ES-I3 (cell line): Measurements from ENCODE around the gene SLC41A3.

Experiments
- H3K36me3 ChIP-seq: 2 replicates; pipeline ENCODE4 v1.6.1; 2013; ENCODE audit warnings: mild to moderate bottlenecking, low read length, control low read depth, moderate library complexity; ENCODE audit not compliant: insufficient read depth
- H3K4me1 ChIP-seq: 2 replicates; pipeline ENCODE4 v1.6.1; 2013; ENCODE audit warnings: mild to moderate bottlenecking, control low read depth, low read length; ENCODE audit not compliant: insufficient read depth
- H3K9ac ChIP-seq: 2 replicates; pipeline ENCODE4 v1.6.1; 2013; ENCODE audit warnings: low read depth, mild to moderate bottlenecking, low read length, moderate library complexity
- H3K9me3 ChIP-seq: 2 replicates; pipeline ENCODE4 v1.6.1; 2013; ENCODE audit warnings: mild to moderate bottlenecking, low read length, moderate library complexity; ENCODE audit not compliant: control insufficient read depth, insufficient read depth

SLC41A3 gene

GRCh38 chr3:126083913-126084767 lies at the start of gene SLC41A3:
SLC41A3 (minus strand) TSS chr3:126084124; CDS start chr3:126068219, 15,905 bp downstream.
- Histone ChIP-seq H3K36me3 (no peaks in the 10 kb centered on the region), H3K9me3 (peaks cover 12% of the 10 kb centered on the region), H3K4me1 (no peaks in the 10 kb centered on the region), H3K9ac (peak within 1 kb of the TSS; percentile 95)

GRCh38 chr3:126133606-126134005 lies 49.7 kb upstream of the SLC41A3 start:
- Histone ChIP-seq H3K4me1 (peaks cover 7% of the 10 kb centered on the region; the same call in 1 of the 2 replicates), H3K9me3 (no peaks in the 10 kb centered on the region), H3K9ac (no peak overlapping the region), H3K36me3 (no peaks in the 10 kb centered on the region)

GRCh38 chr3:126132751-126133511 lies 49.0 kb upstream of the SLC41A3 start:
- H3K36me3 ChIP-seq = no peaks in the 10 kb centered on the region
- H3K4me1 ChIP-seq = peaks cover 7% of the 10 kb centered on the region; the same call in 1 of the 2 replicates
- no peaks in the 10 kb centered on the region for H3K9me3 ChIP-seq
- no peak overlapping the region for H3K9ac ChIP-seq

GRCh38 chr3:126131881-126132750 lies 48.2 kb upstream of the SLC41A3 start:
- Histone ChIP-seq H3K9ac (no peak overlapping the region), H3K36me3 (no peaks in the 10 kb centered on the region), H3K9me3 (no peaks in the 10 kb centered on the region), H3K4me1 (peaks cover 7% of the 10 kb centered on the region; the same call in 1 of the 2 replicates)

GRCh38 chr3:126130981-126131745 lies 47.2 kb upstream of the SLC41A3 start:
- no peaks in the 10 kb centered on the region for H3K9me3 ChIP-seq
- H3K9ac ChIP-seq = no peak overlapping the region
- H3K4me1 ChIP-seq = peaks cover 7% of the 10 kb centered on the region; the same call in 1 of the 2 replicates
- H3K36me3 ChIP-seq = no peaks in the 10 kb centered on the region

GRCh38 chr3:126130081-126130855 lies 46.3 kb upstream of the SLC41A3 start:
- Histone ChIP-seq H3K36me3 (no peaks in the 10 kb centered on the region), H3K9ac (no peak overlapping the region), H3K9me3 (no peaks in the 10 kb centered on the region), H3K4me1 (peaks cover 7% of the 10 kb centered on the region; the same call in 1 of the 2 replicates)

- H3K9me3 ChIP-seq = no peaks in the 10 kb centered on the region
- H3K9ac ChIP-seq = no peak overlapping the region
- H3K36me3 ChIP-seq = no peaks in the 10 kb centered on the region
- peaks cover 7% of the 10 kb centered on the region; the same call in 1 of the 2 replicates for H3K4me1 ChIP-seq
Measured at GRCh38 chr3:126129398-126129891, 45.5 kb upstream of the SLC41A3 start.

GRCh38 chr3:126128504-126129397 lies 44.8 kb upstream of the SLC41A3 start:
- peaks cover 4% of the 10 kb centered on the region; the same call in 1 of the 2 replicates for H3K4me1 ChIP-seq
- no peak overlapping the region for H3K9ac ChIP-seq
- H3K9me3 ChIP-seq = no peaks in the 10 kb centered on the region
- no peaks in the 10 kb centered on the region for H3K36me3 ChIP-seq

GRCh38 chr3:126127904-126128303 lies 44.0 kb upstream of the SLC41A3 start:
- Histone ChIP-seq H3K36me3 (no peaks in the 10 kb centered on the region), H3K9me3 (no peaks in the 10 kb centered on the region), H3K9ac (no peak overlapping the region), H3K4me1 (no peaks in the 10 kb centered on the region)

GRCh38 chr3:126127452-126127851 lies 43.5 kb upstream of the SLC41A3 start:
- Histone ChIP-seq H3K9me3 (no peaks in the 10 kb centered on the region), H3K36me3 (no peaks in the 10 kb centered on the region), H3K4me1 (no peaks in the 10 kb centered on the region), H3K9ac (no peak overlapping the region)

GRCh38 chr3:126126811-126127431 lies 43.0 kb upstream of the SLC41A3 start:
- H3K9me3 ChIP-seq = no peaks in the 10 kb centered on the region
- H3K9ac ChIP-seq = no peak overlapping the region
- H3K36me3 ChIP-seq = no peaks in the 10 kb centered on the region
- no peaks in the 10 kb centered on the region for H3K4me1 ChIP-seq

- Histone ChIP-seq H3K36me3 (no peaks in the 10 kb centered on the region), H3K9me3 (no peaks in the 10 kb centered on the region), H3K4me1 (no peaks in the 10 kb centered on the region), H3K9ac (no peak overlapping the region)
Measured at GRCh38 chr3:126126286-126126685, 42.4 kb upstream of the SLC41A3 start.
